GM23338 (cell line): ENCODE measurements around the gene MOGAT1. TPM values are rescaled to one million over a fixed set of nuclear protein-coding genes. Genes with fewer than 3 reads are reported as not detected.

Source experiments
- ATAC-seq: fragments of 200-7000 bp; cut with Tn5 transposase; 3 replicates; pipeline ENCODE4 v1.9.1; 2020
- DNase-seq: peaks from one replicate; pipeline ENCODE4 v3.0.0-alpha.2; 2015; ENCODE audit warnings: low spot score
- H2AFZ ChIP-seq: fragments of 200-600 bp; sonication (generic); 2 replicates; pipeline ENCODE4 v1.8.0; 2016; ENCODE audit warnings: antibody characterized with exemption, mild to moderate bottlenecking, moderate library complexity
- H3F3A ChIP-seq: fragments of 200-600 bp; sonication (generic); replicated peaks from 2 replicates; pipeline ENCODE4 v1.8.0; 2017; ENCODE audit warnings: antibody characterized with exemption, mixed run types, low read depth
- H3K27ac ChIP-seq: fragments of 200-600 bp; sonication (generic); 2 replicates; pipeline ENCODE4 v1.6.1; 2016; ENCODE audit warnings: low read depth
- H3K27me3 ChIP-seq: fragments of 200-600 bp; sonication (generic); 2 replicates; pipeline ENCODE4 v1.8.0; 2016; ENCODE audit warnings: mild to moderate bottlenecking, mixed run types, moderate library complexity; ENCODE audit not compliant: insufficient read depth
- H3K36me3 ChIP-seq: fragments of 200-600 bp; sonication (generic); 2 replicates; pipeline ENCODE4 v1.8.0; 2016; ENCODE audit warnings: mild to moderate bottlenecking; ENCODE audit not compliant: insufficient read depth
- H3K4me1 ChIP-seq: fragments of 200-600 bp; sonication (generic); 2 replicates; pipeline ENCODE4 v1.8.0; 2016; ENCODE audit warnings: mild to moderate bottlenecking, moderate library complexity; ENCODE audit not compliant: insufficient read depth
- H3K4me2 ChIP-seq: fragments of 200-600 bp; sonication (generic); 2 replicates; pipeline ENCODE4 v1.7.1; 2017; ENCODE audit warnings: mixed run types
- H3K4me3 ChIP-seq: fragments of 200-600 bp; sonication (generic); 2 replicates; pipeline ENCODE4 v1.6.1; 2016; ENCODE audit warnings: mixed run types
- H3K79me2 ChIP-seq: fragments of 200-600 bp; sonication (generic); replicated peaks from 2 replicates; pipeline ENCODE4 v1.8.0; 2017; ENCODE audit warnings: mild to moderate bottlenecking; ENCODE audit not compliant: insufficient read depth
- H3K9me2 ChIP-seq: fragments of 200-600 bp; sonication (generic); 2 replicates; pipeline ENCODE4 v1.8.0; 2017; ENCODE audit not compliant: insufficient read depth
- H4K20me1 ChIP-seq: fragments of 200-600 bp; sonication (generic); replicated peaks from 2 replicates; pipeline ENCODE4 v1.8.0; 2017; ENCODE audit warnings: mild to moderate bottlenecking; ENCODE audit not compliant: insufficient read depth
- H3K27ac Mint-ChIP-seq: 2 replicates; pipeline ENCODE4 v1.8.0; 2020; ENCODE audit warnings: inconsistent platforms, mild to moderate bottlenecking, moderate library complexity, mixed read lengths
- H3K27me3 Mint-ChIP-seq: 3 replicates; pipeline ENCODE4 v1.8.0; 2022; ENCODE audit warnings: low read depth, mild to moderate bottlenecking, moderate library complexity, mixed read lengths, inconsistent platforms; ENCODE audit not compliant: insufficient read depth, poor library complexity
- H3K36me3 Mint-ChIP-seq: 3 replicates; pipeline ENCODE4 v1.8.0; 2021; ENCODE audit warnings: low read depth, mild to moderate bottlenecking, inconsistent platforms, moderate library complexity, mixed read lengths
- H3K4me1 Mint-ChIP-seq: 3 replicates; pipeline ENCODE4 v1.8.0; 2020; ENCODE audit warnings: mild to moderate bottlenecking, inconsistent platforms, mixed read lengths
- H3K4me3 Mint-ChIP-seq: 3 replicates; pipeline ENCODE4 v1.8.0; 2021; ENCODE audit warnings: moderate library complexity, mild to moderate bottlenecking, inconsistent platforms, mixed read lengths
- H3K9me3 Mint-ChIP-seq: 3 replicates; pipeline ENCODE4 v1.8.0; 2020; ENCODE audit warnings: moderate library complexity, mild to moderate bottlenecking, inconsistent platforms, mixed read lengths
- CREB1 ChIP-seq: fragments of 250-450 bp; sonication (Bioruptor Pico); IDR thresholded peaks from 2 replicates; pipeline ENCODE4 v1.5.0; 2020; ENCODE audit warnings: low read depth, mild to moderate bottlenecking, moderate library complexity
- CTCF ChIP-seq, 2 experiments: fragments of 200-600 bp in 1 of 2; sonication (generic) in 1 of 2; conservative IDR thresholded peaks; 2 replicates each; pipeline versions ENCODE4 v1.5.1 to v1.6.1; 2016 to 2017; ENCODE audit warnings: antibody characterized with exemption in 2 of 2, low read depth in 2 of 2, mild to moderate bottlenecking in 2 of 2, moderate library complexity in 1 of 2
- EZH2 ChIP-seq: fragments of 200-600 bp; sonication (generic); IDR thresholded peaks from one replicate; pipeline ENCODE4 v1.8.0; 2017; ENCODE audit warnings: antibody characterized with exemption, mild to moderate bottlenecking, low read depth; ENCODE audit not compliant: unreplicated experiment
- EZH2phosphoT487 ChIP-seq: fragments of 200-600 bp; sonication (generic); IDR thresholded peaks from one replicate; pipeline ENCODE4 v1.8.1; 2018; ENCODE audit warnings: antibody characterized with exemption; ENCODE audit not compliant: unreplicated experiment
- JUNB ChIP-seq: IDR thresholded peaks from one replicate; pipeline ENCODE4 v1.6.1; 2016; ENCODE audit warnings: antibody characterized with exemption; ENCODE audit not compliant: unreplicated experiment
- NANOG ChIP-seq: IDR thresholded peaks from 2 replicates; pipeline ENCODE4 v1.6.1; 2016; ENCODE audit warnings: antibody characterized with exemption, borderline replicate concordance
- POLR2AphosphoS5 ChIP-seq: IDR thresholded peaks from 2 replicates; pipeline ENCODE4 v1.6.1; 2016; ENCODE audit warnings: antibody characterized with exemption, low read depth
- REST ChIP-seq: IDR thresholded peaks from one replicate; pipeline ENCODE4 v1.6.1; 2018; ENCODE audit warnings: antibody characterized with exemption; ENCODE audit not compliant: unreplicated experiment
- STAT1 ChIP-seq: IDR thresholded peaks from one replicate; pipeline ENCODE4 v1.6.1; 2016; ENCODE audit warnings: antibody characterized with exemption; ENCODE audit not compliant: unreplicated experiment
- ZNF114 ChIP-seq: fragments of 250-450 bp; sonication (Bioruptor Pico); IDR thresholded peaks from 2 replicates; pipeline ENCODE4 v1.5.0; 2020; ENCODE audit warnings: mild to moderate bottlenecking, moderate library complexity
- ZNF331 ChIP-seq: fragments of 250-450 bp; sonication (Bioruptor Pico); IDR thresholded peaks from 2 replicates; pipeline ENCODE4 v1.5.0; 2020; ENCODE audit warnings: low read depth, mild to moderate bottlenecking, moderate library complexity
- polyA plus RNA-seq: library from polyadenylated mRNA; unstranded; fragments of >200 nt; fragmentation: Nextera tagmentation; extraction: Ambion mirVana; gene quantifications from 2 replicates; pipeline ENCODE4 v1.2.1, GENCODE V29; 2016
- total RNA-seq: library from RNA; depleted of rRNA; stranded (reverse); fragments of >200 nt; shearing (Covaris generic); gene quantifications from 2 replicates; pipeline ENCODE4 v1.2.3, GENCODE V29; 2014
- TF ChIP-seq, protein P1 (sequence below): IDR thresholded peaks from 2 replicates; pipeline ENCODE4 v1.6.1; 2016; ENCODE audit warnings: antibody characterized with exemption
- TF ChIP-seq, protein P2 (sequence below): fragments of 250-450 bp; sonication (Bioruptor Pico); IDR thresholded peaks from 2 replicates; pipeline ENCODE4 v1.5.0; 2020; ENCODE audit warnings: mild to moderate bottlenecking, moderate library complexity

MOGAT1 gene
- total and polyA plus RNA-seq, 2 experiments from 2014 or later: 0.86 to 0.94 TPM

DNA sequence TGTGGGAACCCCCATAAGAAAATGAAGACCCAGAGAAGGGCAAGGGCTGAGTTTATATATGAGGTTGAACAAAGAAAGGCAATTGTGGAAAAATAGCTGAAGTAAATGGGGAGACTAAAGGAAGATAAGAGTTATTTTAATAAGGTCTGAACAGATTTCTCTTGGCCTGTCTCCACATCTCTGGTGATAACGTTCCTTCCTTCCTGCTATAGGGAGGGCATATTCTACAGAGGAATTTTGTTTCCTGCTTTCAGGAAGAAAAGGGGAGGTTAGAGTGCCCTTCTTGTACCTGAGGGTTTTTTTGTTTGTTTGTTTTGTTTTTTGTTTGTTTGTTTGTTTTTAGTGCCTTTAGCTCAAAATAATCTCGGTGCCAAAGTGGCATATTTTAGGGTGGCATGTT is 31.6 kb downstream of the MOGAT1 start:
- Histone ChIP-seq H2AFZ (no peak overlapping the region), H3K27ac (no peak overlapping the region), H3K4me3 (no peak overlapping the region), H3K4me1 (peaks cover 10% of the 10 kb centered on the region; the same call in 1 of the 2 replicates), H3K9me2 (no peaks in the 10 kb centered on the region), H3F3A (no peaks in the 10 kb centered on the region), H3K79me2 (no peaks in the 10 kb centered on the region), H4K20me1 (no peaks in the 10 kb centered on the region), H3K27me3 (no peaks in the 10 kb centered on the region), H3K36me3 (no peaks in the 10 kb centered on the region), H3K4me2 (no peak overlapping the region)
- ATAC-seq (no peak), DNase-seq (no peak)
- Mint-ChIP-seq H3K9me3 (no peaks in the 10 kb centered on the region), H3K27me3 (peaks cover 2% of the 10 kb centered on the region), H3K4me3 (no peak overlapping the region), H3K4me1 (peaks cover 17% of the 10 kb centered on the region), H3K36me3 (no peaks in the 10 kb centered on the region), H3K27ac (no peak overlapping the region)
- no peak for TF ChIP-seq ZNF331 (CRISPR knock-in tag)
- TF ChIP-seq STAT1: no peak
- no peak for TF ChIP-seq EZH2phosphoT487
- TF ChIP-seq NANOG: no peak
- TF ChIP-seq, protein P1, sequence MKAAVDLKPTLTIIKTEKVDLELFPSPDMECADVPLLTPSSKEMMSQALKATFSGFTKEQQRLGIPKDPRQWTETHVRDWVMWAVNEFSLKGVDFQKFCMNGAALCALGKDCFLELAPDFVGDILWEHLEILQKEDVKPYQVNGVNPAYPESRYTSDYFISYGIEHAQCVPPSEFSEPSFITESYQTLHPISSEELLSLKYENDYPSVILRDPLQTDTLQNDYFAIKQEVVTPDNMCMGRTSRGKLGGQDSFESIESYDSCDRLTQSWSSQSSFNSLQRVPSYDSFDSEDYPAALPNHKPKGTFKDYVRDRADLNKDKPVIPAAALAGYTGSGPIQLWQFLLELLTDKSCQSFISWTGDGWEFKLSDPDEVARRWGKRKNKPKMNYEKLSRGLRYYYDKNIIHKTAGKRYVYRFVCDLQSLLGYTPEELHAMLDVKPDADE: no peak
- no peak for TF ChIP-seq JUNB
- TF ChIP-seq ZNF114 (CRISPR knock-in tag): no peak
- no peak for TF ChIP-seq CREB1
- no peak for TF ChIP-seq EZH2
- TF ChIP-seq REST: no peak
- no peak for TF ChIP-seq CTCF (conservative IDR thresholded peaks at IDR 0.05; ENCODE audit: low read depth in 2 of 2)
- TF ChIP-seq POLR2AphosphoS5: no peak
- TF ChIP-seq, protein P2, sequence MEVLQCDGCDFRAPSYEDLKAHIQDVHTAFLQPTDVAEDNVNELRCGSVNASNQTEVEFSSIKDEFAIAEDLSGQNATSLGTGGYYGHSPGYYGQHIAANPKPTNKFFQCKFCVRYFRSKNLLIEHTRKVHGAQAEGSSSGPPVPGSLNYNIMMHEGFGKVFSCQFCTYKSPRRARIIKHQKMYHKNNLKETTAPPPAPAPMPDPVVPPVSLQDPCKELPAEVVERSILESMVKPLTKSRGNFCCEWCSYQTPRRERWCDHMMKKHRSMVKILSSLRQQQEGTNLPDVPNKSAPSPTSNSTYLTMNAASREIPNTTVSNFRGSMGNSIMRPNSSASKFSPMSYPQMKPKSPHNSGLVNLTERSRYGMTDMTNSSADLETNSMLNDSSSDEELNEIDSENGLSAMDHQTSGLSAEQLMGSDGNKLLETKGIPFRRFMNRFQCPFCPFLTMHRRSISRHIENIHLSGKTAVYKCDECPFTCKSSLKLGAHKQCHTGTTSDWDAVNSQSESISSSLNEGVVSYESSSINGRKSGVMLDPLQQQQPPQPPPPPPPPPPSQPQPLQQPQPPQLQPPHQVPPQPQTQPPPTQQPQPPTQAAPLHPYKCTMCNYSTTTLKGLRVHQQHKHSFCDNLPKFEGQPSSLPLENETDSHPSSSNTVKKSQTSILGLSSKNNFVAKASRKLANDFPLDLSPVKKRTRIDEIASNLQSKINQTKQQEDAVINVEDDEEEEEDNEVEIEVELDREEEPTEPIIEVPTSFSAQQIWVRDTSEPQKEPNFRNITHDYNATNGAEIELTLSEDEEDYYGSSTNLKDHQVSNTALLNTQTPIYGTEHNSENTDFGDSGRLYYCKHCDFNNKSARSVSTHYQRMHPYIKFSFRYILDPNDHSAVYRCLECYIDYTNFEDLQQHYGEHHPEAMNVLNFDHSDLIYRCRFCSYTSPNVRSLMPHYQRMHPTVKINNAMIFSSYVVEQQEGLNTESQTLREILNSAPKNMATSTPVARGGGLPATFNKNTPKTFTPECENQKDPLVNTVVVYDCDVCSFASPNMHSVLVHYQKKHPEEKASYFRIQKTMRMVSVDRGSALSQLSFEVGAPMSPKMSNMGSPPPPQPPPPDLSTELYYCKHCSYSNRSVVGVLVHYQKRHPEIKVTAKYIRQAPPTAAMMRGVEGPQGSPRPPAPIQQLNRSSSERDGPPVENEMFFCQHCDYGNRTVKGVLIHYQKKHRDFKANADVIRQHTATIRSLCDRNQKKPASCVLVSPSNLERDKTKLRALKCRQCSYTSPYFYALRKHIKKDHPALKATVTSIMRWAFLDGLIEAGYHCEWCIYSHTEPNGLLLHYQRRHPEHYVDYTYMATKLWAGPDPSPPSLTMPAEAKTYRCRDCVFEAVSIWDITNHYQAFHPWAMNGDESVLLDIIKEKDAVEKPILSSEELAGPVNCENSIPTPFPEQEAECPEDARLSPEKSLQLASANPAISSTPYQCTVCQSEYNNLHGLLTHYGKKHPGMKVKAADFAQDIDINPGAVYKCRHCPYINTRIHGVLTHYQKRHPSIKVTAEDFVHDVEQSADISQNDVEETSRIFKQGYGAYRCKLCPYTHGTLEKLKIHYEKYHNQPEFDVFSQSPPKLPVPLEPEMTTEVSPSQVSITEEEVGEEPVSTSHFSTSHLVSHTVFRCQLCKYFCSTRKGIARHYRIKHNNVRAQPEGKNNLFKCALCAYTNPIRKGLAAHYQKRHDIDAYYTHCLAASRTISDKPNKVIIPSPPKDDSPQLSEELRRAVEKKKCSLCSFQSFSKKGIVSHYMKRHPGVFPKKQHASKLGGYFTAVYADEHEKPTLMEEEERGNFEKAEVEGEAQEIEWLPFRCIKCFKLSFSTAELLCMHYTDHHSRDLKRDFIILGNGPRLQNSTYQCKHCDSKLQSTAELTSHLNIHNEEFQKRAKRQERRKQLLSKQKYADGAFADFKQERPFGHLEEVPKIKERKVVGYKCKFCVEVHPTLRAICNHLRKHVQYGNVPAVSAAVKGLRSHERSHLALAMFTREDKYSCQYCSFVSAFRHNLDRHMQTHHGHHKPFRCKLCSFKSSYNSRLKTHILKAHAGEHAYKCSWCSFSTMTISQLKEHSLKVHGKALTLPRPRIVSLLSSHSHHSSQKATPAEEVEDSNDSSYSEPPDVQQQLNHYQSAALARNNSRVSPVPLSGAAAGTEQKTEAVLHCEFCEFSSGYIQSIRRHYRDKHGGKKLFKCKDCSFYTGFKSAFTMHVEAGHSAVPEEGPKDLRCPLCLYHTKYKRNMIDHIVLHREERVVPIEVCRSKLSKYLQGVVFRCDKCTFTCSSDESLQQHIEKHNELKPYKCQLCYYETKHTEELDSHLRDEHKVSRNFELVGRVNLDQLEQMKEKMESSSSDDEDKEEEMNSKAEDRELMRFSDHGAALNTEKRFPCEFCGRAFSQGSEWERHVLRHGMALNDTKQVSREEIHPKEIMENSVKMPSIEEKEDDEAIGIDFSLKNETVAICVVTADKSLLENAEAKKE (CRISPR knock-in tag): no peak
